Activated CD4-positive, alpha-beta memory T cell treated with anti-CD3 and anti-CD28 coated beads, Interleukin-2, amount 10 ng/mL, durations not matched to agents 7 days and 5 days (primary cell): Measurements from ENCODE around the gene NIPAL3. TPM values are rescaled to one million over a fixed set of nuclear protein-coding genes. Genes with fewer than 3 reads are reported as not detected.
"Not testable (repeated sequence)": the region's sequence is repeated elsewhere in the genome, so short reads cannot be mapped to it uniquely, and the experiment has no call there.

Source experiments
- CTCF ChIA-PET: fragments of 350-600 bp; sonication (Branson Sonifier 250); formaldehyde crosslinking; loops from one replicate; lab custom pipeline; 2021; ENCODE audit warnings: antibody characterized with exemption, inconsistent platforms; lab: Charles Lee
- POLR2A ChIA-PET: fragments of 350-600 bp; sonication (Branson Sonifier 250); formaldehyde crosslinking; loops from one replicate; lab custom pipeline; 2021; ENCODE audit warnings: antibody characterized with exemption; lab: Charles Lee
- DNase-seq: peaks from one replicate; pipeline ENCODE4 v3.0.0-alpha.2; 2020
- H3K27ac Mint-ChIP-seq: one replicate; pipeline ENCODE4 v1.8.0; 2021; ENCODE audit warnings: mild to moderate bottlenecking, mixed read lengths
- H3K27me3 Mint-ChIP-seq: one replicate; pipeline ENCODE4 v1.8.0; 2021; ENCODE audit warnings: mixed read lengths
- H3K36me3 Mint-ChIP-seq: one replicate; pipeline ENCODE4 v1.8.0; 2021; ENCODE audit warnings: low read depth, mixed read lengths
- H3K4me1 Mint-ChIP-seq: one replicate; pipeline ENCODE4 v1.8.0; 2021; ENCODE audit warnings: mixed read lengths
- H3K4me3 Mint-ChIP-seq: one replicate; pipeline ENCODE4 v1.8.0; 2021; ENCODE audit warnings: mild to moderate bottlenecking, mixed read lengths
- H3K9me3 Mint-ChIP-seq: one replicate; pipeline ENCODE4 v1.8.0; 2021; ENCODE audit warnings: mixed read lengths
- total RNA-seq, 2 experiments: library from RNA; stranded (reverse); gene quantifications; one replicate each; pipeline ENCODE4 v1.2.3, GENCODE V29; 2021

The NIPAL3 gene
- total RNA-seq, 2 experiments from 2014 or later = 51.8 to 53.5 TPM

GRCh38 chr1:24502709-24503058 is 87.1 kb downstream of the NIPAL3 start, which contains the start of gene RCAN3:
TSS of gene RCAN3 (plus strand) at chr1:24502836. CDS start at chr1:24514373, 11,537 bp downstream.
- Mint-ChIP-seq H3K27ac (peak within 1 kb of the TSS; percentile 99), H3K36me3 (peaks cover 26% of the 10 kb centered on the region), H3K4me3 (peak within 1 kb of the TSS; percentile 99), H3K4me1 (peaks cover 71% of the 10 kb centered on the region), H3K9me3 (no peaks in the 10 kb centered on the region), H3K27me3 (no peaks in the 10 kb centered on the region)
- POLR2A ChIA-PET = interaction anchor here (0.5 to 10.4 kb wide), 23 partner anchors 9 to 1624 kb away, joined by 3 to 232 read pairs (median 6); partner anchors contain the start of genes NIPAL3, SRRM1, SRSF10 and STPG1
- CTCF ChIA-PET = interaction anchor here (0.7 to 6.6 kb wide), 11 partner anchors 12 to 352 kb away, joined by 3 to 89 read pairs (median 11); partner anchors contain the start of genes NIPAL3 and STPG1
- DNase-seq = peak; percentile 92

- peaks cover 74% of the 10 kb centered on the region for H3K4me1 Mint-ChIP-seq
- CTCF ChIA-PET = interaction anchor here (0.8 to 6.6 kb wide), 11 partner anchors 13 to 744 kb away, joined by 3 to 89 read pairs (median 8); partner anchors contain the start of genes NIPAL3, RSRP1 and STPG1
- peak overlapping the region; percentile 99 for H3K27ac Mint-ChIP-seq
- no peak for DNase-seq
- H3K27me3 Mint-ChIP-seq = no peaks in the 10 kb centered on the region
- POLR2A ChIA-PET = interaction anchor here (0.5 to 10.4 kb wide), 22 partner anchors 10 to 1623 kb away, joined by 3 to 232 read pairs (median 6); partner anchors contain the start of genes NIPAL3, SRRM1, SRSF10 and STPG1
- peaks cover 32% of the 10 kb centered on the region for H3K36me3 Mint-ChIP-seq
- peaks cover under 1% of the 10 kb centered on the region for H3K9me3 Mint-ChIP-seq
- H3K4me3 Mint-ChIP-seq = peak overlapping the region; percentile 99
These were observed 87.6 kb downstream of the NIPAL3 start for GRCh38 chr1:24503059-24503751.

- no peak for DNase-seq
These were observed 88.4 kb downstream of the NIPAL3 start for GRCh38 chr1:24503870-24504523.

GRCh38 chr1:24504560-24504959 is 89.0 kb downstream of the NIPAL3 start:
- peaks cover 72% of the 10 kb centered on the region for H3K4me1 Mint-ChIP-seq
- H3K36me3 Mint-ChIP-seq = peaks cover 43% of the 10 kb centered on the region
- no peaks in the 10 kb centered on the region for H3K27me3 Mint-ChIP-seq
- CTCF ChIA-PET = interaction anchor here (0.9 to 6.6 kb wide), 8 partner anchors 18 to 305 kb away, joined by 3 to 89 read pairs (median 6); partner anchors contain the start of genes NIPAL3 and STPG1
- no peak for DNase-seq
- POLR2A ChIA-PET = interaction anchor here (0.7 to 10.4 kb wide), 12 partner anchors 11 to 976 kb away, joined by 3 to 232 read pairs (median 19); partner anchors contain the start of genes NIPAL3, SRRM1 and STPG1
- H3K4me3 Mint-ChIP-seq = peak overlapping the region; percentile 99
- peak overlapping the region; percentile 99 for H3K27ac Mint-ChIP-seq
- H3K9me3 Mint-ChIP-seq = peaks cover 2% of the 10 kb centered on the region

More at GRCh38 chr1:24503870-24504523, 88.4 kb downstream of the NIPAL3 start:
- POLR2A ChIA-PET = interaction anchor here (0.7 to 10.4 kb wide), 16 partner anchors 11 to 975 kb away, joined by 3 to 232 read pairs (median 8); partner anchors contain the start of genes NIPAL3, SRRM1 and STPG1
- Mint-ChIP-seq H3K36me3 (peaks cover 37% of the 10 kb centered on the region), H3K27ac (peak overlapping the region; percentile 99), H3K9me3 (peaks cover 2% of the 10 kb centered on the region), H3K27me3 (no peaks in the 10 kb centered on the region), H3K4me1 (peaks cover 72% of the 10 kb centered on the region), H3K4me3 (peak overlapping the region; percentile 99)
- CTCF ChIA-PET = interaction anchor here (0.8 to 6.6 kb wide), 10 partner anchors 18 to 743 kb away, joined by 3 to 89 read pairs (median 4); partner anchors contain the start of genes NIPAL3, RSRP1 and STPG1

GRCh38 chr1:24505816-24506215 is 90.2 kb downstream of the NIPAL3 start:
- no peaks in the 10 kb centered on the region for H3K27me3 Mint-ChIP-seq
- peaks cover 2% of the 10 kb centered on the region for H3K9me3 Mint-ChIP-seq
- peak overlapping the region; percentile 62 for H3K4me3 Mint-ChIP-seq
- CTCF ChIA-PET = interaction anchor here (1.6 to 6.6 kb wide), 5 partner anchors 19 to 90 kb away, joined by 3 to 89 read pairs (median 9); partner anchors contain the start of genes NIPAL3 and STPG1
- H3K36me3 Mint-ChIP-seq = peaks cover 54% of the 10 kb centered on the region
- H3K4me1 Mint-ChIP-seq = peaks cover 73% of the 10 kb centered on the region
- peak overlapping the region; percentile 95 for H3K27ac Mint-ChIP-seq
- DNase-seq = no peak
- POLR2A ChIA-PET = interaction anchor here (0.7 to 10.4 kb wide), 11 partner anchors 10 to 977 kb away, joined by 3 to 232 read pairs (median 8); partner anchors contain the start of gene NIPAL3

- no peaks in the 10 kb centered on the region for H3K27me3 Mint-ChIP-seq
- POLR2A ChIA-PET = interaction anchor here (0.6 to 10.4 kb wide), 12 partner anchors 9 to 697 kb away, joined by 3 to 232 read pairs (median 7); partner anchors contain the start of genes NIPAL3 and STPG1
- peaks cover 61% of the 10 kb centered on the region for H3K36me3 Mint-ChIP-seq
- peaks cover 67% of the 10 kb centered on the region for H3K4me1 Mint-ChIP-seq
- DNase-seq = no peak
- peak overlapping the region; percentile 71 for H3K4me3 Mint-ChIP-seq
- CTCF ChIA-PET = interaction anchor here (0.7 to 6.6 kb wide), 10 partner anchors 20 to 128 kb away, joined by 3 to 89 read pairs (median 6); partner anchors contain the start of genes NIPAL3 and STPG1
- H3K9me3 Mint-ChIP-seq = peaks cover 2% of the 10 kb centered on the region
- peak overlapping the region; percentile 95 for H3K27ac Mint-ChIP-seq
These were observed 91.2 kb downstream of the NIPAL3 start for GRCh38 chr1:24506691-24507381.

- peak overlapping the region; percentile 95 for H3K27ac Mint-ChIP-seq
- no peaks in the 10 kb centered on the region for H3K27me3 Mint-ChIP-seq
- peak overlapping the region; percentile 71 for H3K4me3 Mint-ChIP-seq
- H3K9me3 Mint-ChIP-seq = peaks cover 2% of the 10 kb centered on the region
- ChIA-PET CTCF (interaction anchor here (1.1 to 3.5 kb wide), 6 partner anchors 19 to 127 kb away, joined by 3 to 18 read pairs (median 6); partner anchors contain the start of gene NIPAL3), POLR2A (interaction anchor here (0.7 to 10.4 kb wide), 9 partner anchors 9 to 123 kb away, joined by 3 to 232 read pairs (median 52); partner anchors contain the start of genes NIPAL3 and STPG1)
- DNase-seq = no peak
- H3K4me1 Mint-ChIP-seq = peaks cover 67% of the 10 kb centered on the region
- peaks cover 63% of the 10 kb centered on the region for H3K36me3 Mint-ChIP-seq
These were observed 91.8 kb downstream of the NIPAL3 start for GRCh38 chr1:24507405-24507804.

GRCh38 chr1:24508911-24509310 is 93.3 kb downstream of the NIPAL3 start:
- no peak for DNase-seq
- POLR2A ChIA-PET = interaction anchor here (8.7 to 10.4 kb wide), 3 partner anchors 27 to 91 kb away, joined by 100 to 232 read pairs (median 172); partner anchors contain the start of gene NIPAL3
- CTCF ChIA-PET = interaction anchor here (0.5 to 3.5 kb wide), 3 partner anchors 17 to 320 kb away, joined by 3 to 18 read pairs (median 3); no protein-coding TSS in a partner anchor
- H3K9me3 Mint-ChIP-seq = peaks cover 2% of the 10 kb centered on the region
- no peak overlapping the region for H3K27ac Mint-ChIP-seq
- no peak overlapping the region for H3K4me3 Mint-ChIP-seq
- peaks cover 68% of the 10 kb centered on the region for H3K4me1 Mint-ChIP-seq
- H3K36me3 Mint-ChIP-seq = peaks cover 56% of the 10 kb centered on the region
- no peaks in the 10 kb centered on the region for H3K27me3 Mint-ChIP-seq

GRCh38 chr1:24513706-24514105 is 98.1 kb downstream of the NIPAL3 start:
- H3K9me3 Mint-ChIP-seq = no peaks in the 10 kb centered on the region
- H3K27ac Mint-ChIP-seq = no peak overlapping the region
- POLR2A ChIA-PET = interaction anchor here (1.2 to 1.8 kb wide), 2 partner anchors 12 to 13 kb away, joined by 4 read pairs; no protein-coding TSS in a partner anchor
- no peak for DNase-seq
- H3K36me3 Mint-ChIP-seq = peaks cover 54% of the 10 kb centered on the region
- H3K4me1 Mint-ChIP-seq = peaks cover 38% of the 10 kb centered on the region
- H3K4me3 Mint-ChIP-seq = no peak overlapping the region
- H3K27me3 Mint-ChIP-seq = no peaks in the 10 kb centered on the region
- CTCF ChIA-PET = interaction anchor here (1.0 kb wide), 1 partner anchor 315 kb away, joined by 3 read pairs; no protein-coding TSS in a partner anchor

GRCh38 chr1:24514946-24515345 is 99.3 kb downstream of the NIPAL3 start:
- DNase-seq = no peak
- Mint-ChIP-seq H3K4me1 (peaks cover 30% of the 10 kb centered on the region), H3K36me3 (peaks cover 51% of the 10 kb centered on the region), H3K27me3 (no peaks in the 10 kb centered on the region), H3K27ac (no peak overlapping the region), H3K4me3 (no peak overlapping the region), H3K9me3 (no peaks in the 10 kb centered on the region)
- ChIA-PET POLR2A (interaction anchor here (0.9 to 2.2 kb wide), 5 partner anchors 8 to 122 kb away, joined by 3 to 8 read pairs (median 4); partner anchors contain the start of gene RCAN3), CTCF (interaction anchor here (1.0 to 1.2 kb wide), 2 partner anchors 13 to 73 kb away, joined by 3 to 6 read pairs; no protein-coding TSS in a partner anchor)

- DNase-seq, H3K4me3 Mint-ChIP-seq, H3K9me3 Mint-ChIP-seq, H3K27ac Mint-ChIP-seq, H3K27me3 Mint-ChIP-seq: not testable (repeated sequence)
- CTCF ChIA-PET = interaction anchor here (1.2 to 1.3 kb wide), 3 partner anchors 11 to 101 kb away, joined by 3 to 6 read pairs (median 5); no protein-coding TSS in a partner anchor
- Mint-ChIP-seq H3K4me1 (peaks cover 27% of the 10 kb centered on the region), H3K36me3 (peaks cover 51% of the 10 kb centered on the region)
- POLR2A ChIA-PET = interaction anchor here (0.9 to 2.2 kb wide), 3 partner anchors 9 to 122 kb away, joined by 3 to 8 read pairs (median 4); no protein-coding TSS in a partner anchor
These were observed 100.1 kb downstream of the NIPAL3 start for GRCh38 chr1:24515671-24516209.
